Upper lobe of left lung (tissue), 4 donors: ENCODE data around the gene ZNF467.

Experiments used
- POLR2A ChIP-seq, 4 donors: fragments of 450-650 bp; IDR thresholded peaks; one replicate each; pipeline ENCODE4 v1.5.1; 2016 to 2017; ENCODE audit warnings: antibody characterized with exemption in 4 of 4, mild to moderate bottlenecking in 2 of 4
- TF ChIP-seq, protein P1 (sequence below), 6 experiments: fragments of 450-650 bp in 4 of 6; fragments of 200-600 bp in 2 of 6; sonication (generic) in 2 of 6; IDR thresholded peaks; one replicate each; pipeline ENCODE4 v1.5.1; 2016 to 2019; ENCODE audit warnings: antibody characterized with exemption in 6 of 6

DNA sequence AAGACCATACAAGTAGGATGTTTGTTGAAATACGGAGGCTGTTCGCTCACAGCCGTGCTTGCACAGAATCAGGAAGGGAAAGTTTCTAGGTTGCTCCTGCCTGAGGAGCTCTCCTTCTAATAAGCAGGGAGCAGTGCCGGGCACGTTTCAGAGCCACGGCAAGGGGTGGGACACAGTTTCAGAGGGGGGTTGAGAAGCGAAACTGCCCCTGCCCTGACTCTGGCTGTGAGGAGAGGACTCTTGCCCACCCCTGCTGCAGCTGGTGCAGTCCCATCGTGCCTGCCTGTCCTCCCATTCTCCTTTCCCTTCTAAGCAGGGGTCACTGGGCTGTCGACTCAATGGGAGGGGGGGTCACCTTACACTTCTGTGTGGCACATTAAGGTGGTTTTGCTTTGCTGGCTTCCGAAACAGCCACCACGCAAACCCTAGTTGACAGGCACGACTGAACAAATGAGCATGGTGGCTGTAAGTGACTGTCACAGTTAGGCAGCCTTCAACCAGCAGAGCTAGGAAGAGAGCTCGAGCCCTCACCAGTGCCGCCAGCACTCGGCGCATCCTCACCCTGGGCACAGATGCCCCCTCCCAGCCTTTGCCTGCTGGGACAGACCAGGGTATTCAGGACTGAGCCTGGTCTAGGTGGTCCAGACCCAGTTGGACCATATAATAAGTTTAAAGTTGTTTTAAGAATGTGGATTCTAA, 37.5 kb downstream of the ZNF467 start:
- TF ChIP-seq, protein P1, sequence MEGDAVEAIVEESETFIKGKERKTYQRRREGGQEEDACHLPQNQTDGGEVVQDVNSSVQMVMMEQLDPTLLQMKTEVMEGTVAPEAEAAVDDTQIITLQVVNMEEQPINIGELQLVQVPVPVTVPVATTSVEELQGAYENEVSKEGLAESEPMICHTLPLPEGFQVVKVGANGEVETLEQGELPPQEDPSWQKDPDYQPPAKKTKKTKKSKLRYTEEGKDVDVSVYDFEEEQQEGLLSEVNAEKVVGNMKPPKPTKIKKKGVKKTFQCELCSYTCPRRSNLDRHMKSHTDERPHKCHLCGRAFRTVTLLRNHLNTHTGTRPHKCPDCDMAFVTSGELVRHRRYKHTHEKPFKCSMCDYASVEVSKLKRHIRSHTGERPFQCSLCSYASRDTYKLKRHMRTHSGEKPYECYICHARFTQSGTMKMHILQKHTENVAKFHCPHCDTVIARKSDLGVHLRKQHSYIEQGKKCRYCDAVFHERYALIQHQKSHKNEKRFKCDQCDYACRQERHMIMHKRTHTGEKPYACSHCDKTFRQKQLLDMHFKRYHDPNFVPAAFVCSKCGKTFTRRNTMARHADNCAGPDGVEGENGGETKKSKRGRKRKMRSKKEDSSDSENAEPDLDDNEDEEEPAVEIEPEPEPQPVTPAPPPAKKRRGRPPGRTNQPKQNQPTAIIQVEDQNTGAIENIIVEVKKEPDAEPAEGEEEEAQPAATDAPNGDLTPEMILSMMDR (IDR thresholded peaks at IDR 0.05): no peak
- no peak for TF ChIP-seq POLR2A (IDR thresholded peaks at IDR 0.05)
